Thyroid gland (tissue), 4 donors: Measurements from ENCODE around the gene RSRC1.

Experiments used
- POLR2A ChIP-seq, 2 donors: fragments of 450-650 bp; IDR thresholded peaks; one replicate each; pipeline ENCODE4 v1.6.1; 2017; ENCODE audit warnings: antibody characterized with exemption in 2 of 2, mild to moderate bottlenecking in 2 of 2, moderate library complexity in 1 of 2
- TF ChIP-seq, protein P1 (sequence below), 6 experiments: fragments of 200-600 bp in 3 of 6; fragments of 450-650 bp in 3 of 6; sonication (generic) in 3 of 6; IDR thresholded peaks; one replicate each; pipeline ENCODE4 v1.5.1; 2016 to 2019; ENCODE audit warnings: antibody characterized with exemption in 6 of 6, mild to moderate bottlenecking in 2 of 6, inconsistent platforms in 1 of 6, moderate library complexity in 1 of 6

DNA sequence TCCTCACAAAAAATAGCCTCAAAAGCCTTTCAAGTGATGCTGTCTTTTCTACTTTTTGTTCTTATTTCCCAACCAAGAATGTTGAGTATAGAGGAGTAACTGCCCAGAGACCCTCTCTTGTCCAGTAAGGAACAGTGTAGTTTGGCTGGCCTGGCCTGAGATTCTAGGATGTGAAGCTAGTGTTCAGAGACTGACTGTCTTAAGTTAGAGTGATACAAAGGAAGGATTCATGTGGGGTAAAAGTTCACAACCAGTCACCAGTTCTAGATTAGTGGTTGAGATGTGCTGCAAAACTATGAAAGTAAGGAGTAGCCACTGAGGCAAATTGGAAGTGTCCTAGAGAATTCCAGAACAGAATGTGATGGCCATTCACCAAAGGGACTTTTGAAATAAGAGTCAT lies 49.1 kb downstream of the RSRC1 start:
- TF ChIP-seq, protein P1, sequence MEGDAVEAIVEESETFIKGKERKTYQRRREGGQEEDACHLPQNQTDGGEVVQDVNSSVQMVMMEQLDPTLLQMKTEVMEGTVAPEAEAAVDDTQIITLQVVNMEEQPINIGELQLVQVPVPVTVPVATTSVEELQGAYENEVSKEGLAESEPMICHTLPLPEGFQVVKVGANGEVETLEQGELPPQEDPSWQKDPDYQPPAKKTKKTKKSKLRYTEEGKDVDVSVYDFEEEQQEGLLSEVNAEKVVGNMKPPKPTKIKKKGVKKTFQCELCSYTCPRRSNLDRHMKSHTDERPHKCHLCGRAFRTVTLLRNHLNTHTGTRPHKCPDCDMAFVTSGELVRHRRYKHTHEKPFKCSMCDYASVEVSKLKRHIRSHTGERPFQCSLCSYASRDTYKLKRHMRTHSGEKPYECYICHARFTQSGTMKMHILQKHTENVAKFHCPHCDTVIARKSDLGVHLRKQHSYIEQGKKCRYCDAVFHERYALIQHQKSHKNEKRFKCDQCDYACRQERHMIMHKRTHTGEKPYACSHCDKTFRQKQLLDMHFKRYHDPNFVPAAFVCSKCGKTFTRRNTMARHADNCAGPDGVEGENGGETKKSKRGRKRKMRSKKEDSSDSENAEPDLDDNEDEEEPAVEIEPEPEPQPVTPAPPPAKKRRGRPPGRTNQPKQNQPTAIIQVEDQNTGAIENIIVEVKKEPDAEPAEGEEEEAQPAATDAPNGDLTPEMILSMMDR (IDR thresholded peaks at IDR 0.05), result no peak
- TF ChIP-seq POLR2A (IDR thresholded peaks at IDR 0.05), result no peak
